Smooth muscle cell (in vitro differentiated cells): ENCODE measurements around the gene CCNL1. TPM values are rescaled to one million over a fixed set of nuclear protein-coding genes. Genes with fewer than 3 reads are reported as not detected.

Source experiments
- DNase-seq: peaks from one replicate; lab custom pipeline; 2025; ENCODE audit not compliant: unreplicated experiment; lab: John Stamatoyannopoulos, UW
- H2AFZ ChIP-seq: fragments of 200-600 bp; sonication (generic); 2 replicates; pipeline ENCODE4 v1.6.0; 2016; ENCODE audit warnings: antibody characterized with exemption, low read depth, mild to moderate bottlenecking
- H3F3A ChIP-seq: fragments of 200-600 bp; sonication (generic); 2 replicates; pipeline ENCODE4 v1.6.0; 2017; ENCODE audit warnings: antibody characterized with exemption, low read depth
- H3K27ac ChIP-seq: fragments of 200-600 bp; sonication (generic); 2 replicates; pipeline ENCODE4 v1.5.1; 2016; ENCODE audit warnings: low read depth, mild to moderate bottlenecking
- H3K27me3 ChIP-seq: fragments of 200-600 bp; sonication (generic); 2 replicates; pipeline ENCODE4 v1.6.1; 2016; ENCODE audit warnings: low read depth, mild to moderate bottlenecking
- H3K36me3 ChIP-seq: fragments of 200-600 bp; sonication (generic); 2 replicates; pipeline ENCODE4 v1.5.1; 2016; ENCODE audit warnings: low read depth
- H3K4me1 ChIP-seq: fragments of 200-600 bp; sonication (generic); 2 replicates; pipeline ENCODE4 v1.5.1; 2016; ENCODE audit warnings: low read depth
- H3K4me2 ChIP-seq: fragments of 200-600 bp; sonication (generic); 2 replicates; pipeline ENCODE4 v1.6.0; 2016; ENCODE audit warnings: mild to moderate bottlenecking
- H3K4me3 ChIP-seq: fragments of 200-600 bp; sonication (generic); 2 replicates; pipeline ENCODE4 v1.5.1; 2016; ENCODE audit warnings: mild to moderate bottlenecking
- H3K79me2 ChIP-seq: fragments of 200-600 bp; sonication (generic); 2 replicates; pipeline ENCODE4 v1.6.0; 2016; ENCODE audit warnings: low read depth, mild to moderate bottlenecking
- H3K9ac ChIP-seq: fragments of 200-600 bp; sonication (generic); 2 replicates; pipeline ENCODE4 v1.6.0; 2016; ENCODE audit warnings: low read depth
- H3K9me3 ChIP-seq: fragments of 200-600 bp; sonication (generic); replicated peaks from 2 replicates; pipeline ENCODE4 v1.5.1; 2016; ENCODE audit warnings: low read depth
- H4K20me1 ChIP-seq: fragments of 200-600 bp; sonication (generic); 2 replicates; pipeline ENCODE4 v1.6.0; 2016; ENCODE audit warnings: low read depth
- CTCF ChIP-seq: fragments of 200-600 bp; sonication (generic); IDR thresholded peaks from 2 replicates; pipeline ENCODE4 v1.5.1; 2017; ENCODE audit warnings: borderline replicate concordance, mild to moderate bottlenecking, antibody characterized with exemption; ENCODE audit not compliant: insufficient read depth, poor library complexity, severe bottlenecking
- WGBS: methylation state at CpG from one replicate; pipeline ENCODE4 v1.1.7; 2016; ENCODE audit warnings: low lambda C conversion rate; 5-methylcytosine and 5-hydroxymethylcytosine counted together
- polyA plus RNA-seq: library from polyadenylated mRNA; unstranded; fragments of >200 nt; fragmentation: Nextera tagmentation; extraction: Ambion mirVana; gene quantifications from 2 replicates; pipeline ENCODE4 v1.2.1, GENCODE V29; 2016
- total RNA-seq: library from RNA; depleted of rRNA; stranded (reverse); fragments of >200 nt; gene quantifications from 2 replicates; pipeline ENCODE4 v1.2.3, GENCODE V29; 2014

The CCNL1 gene
- total and polyA plus RNA-seq, 2 experiments from 2014 or later, result 173 to 599 TPM

GRCh38 chr3:157107037-157107436 lies 52.9 kb downstream of the CCNL1 start:
- no peak overlapping the region for H3K27ac ChIP-seq
- no peak overlapping the region for H3K4me3 ChIP-seq
- H3F3A ChIP-seq, result peaks cover 4% of the 10 kb centered on the region
- WGBS, result 85% methylated on average over 2 of the region's 2 CpGs
- TF ChIP-seq CTCF, result no peak
- H3K4me1 ChIP-seq, result peaks cover 12% of the 10 kb centered on the region
- H4K20me1 ChIP-seq, result no peaks in the 10 kb centered on the region
- no peaks in the 10 kb centered on the region for H3K79me2 ChIP-seq
- no peak overlapping the region for H3K9ac ChIP-seq
- no peaks in the 10 kb centered on the region for H3K9me3 ChIP-seq
- H3K4me2 ChIP-seq, result no peak overlapping the region
- DNase-seq, result no peak
- H3K36me3 ChIP-seq, result no peaks in the 10 kb centered on the region
- H2AFZ ChIP-seq, result no peak overlapping the region
- H3K27me3 ChIP-seq, result no peaks in the 10 kb centered on the region

DNA sequence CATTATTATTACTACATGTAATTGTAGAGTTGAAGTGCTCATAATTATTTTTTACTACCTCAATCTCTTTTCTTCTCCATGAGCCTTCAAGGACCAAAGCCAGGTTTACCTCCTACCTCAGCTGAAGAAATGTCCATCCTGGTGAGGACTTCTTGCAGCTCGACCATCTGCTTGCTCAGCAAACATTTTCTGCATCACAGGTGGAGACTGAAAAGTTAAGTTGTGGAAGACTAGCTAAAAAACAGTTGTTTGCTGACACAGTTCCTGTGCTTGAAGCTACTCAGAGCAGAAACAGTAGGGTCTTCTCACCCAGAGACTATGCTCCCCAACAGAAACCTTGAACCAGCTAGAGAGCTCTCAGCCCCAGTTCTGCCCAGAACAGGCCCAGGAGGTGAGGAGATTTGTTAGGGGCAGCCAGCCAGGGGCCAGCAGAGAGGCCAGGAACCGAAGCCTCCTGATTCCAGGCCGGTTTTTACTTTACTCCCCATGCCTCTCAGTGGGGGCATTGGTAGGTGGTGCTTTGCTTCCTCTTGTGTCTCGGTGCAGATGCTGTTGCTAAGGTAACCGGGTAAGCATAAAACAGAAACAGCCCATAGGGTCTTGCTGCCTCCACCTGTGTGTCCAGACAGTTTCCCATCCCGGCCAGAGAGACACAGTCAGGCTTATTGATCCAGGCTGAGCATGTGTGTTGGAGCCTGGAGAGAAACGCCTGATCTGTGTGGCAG lies 54.9 kb downstream of the CCNL1 start:
- Histone ChIP-seq H3K4me1 (peaks cover 9% of the 10 kb centered on the region), H3K4me3 (no peak overlapping the region), H3K27ac (no peak overlapping the region), H3K9ac (no peak overlapping the region), H2AFZ (no peak overlapping the region), H4K20me1 (no peaks in the 10 kb centered on the region), H3K4me2 (no peak overlapping the region), H3F3A (peaks cover 4% of the 10 kb centered on the region), H3K9me3 (no peaks in the 10 kb centered on the region), H3K36me3 (no peaks in the 10 kb centered on the region), H3K79me2 (no peaks in the 10 kb centered on the region), H3K27me3 (no peaks in the 10 kb centered on the region)
- WGBS, result 59% methylated on average over 7 of the region's 7 CpGs
- no peak for TF ChIP-seq CTCF
- no peak for DNase-seq

- no peaks in the 10 kb centered on the region for H4K20me1 ChIP-seq
- H2AFZ ChIP-seq, result no peak overlapping the region
- H3F3A ChIP-seq, result peaks cover 4% of the 10 kb centered on the region
- peak overlapping the region; percentile 7 for H3K4me2 ChIP-seq
- H3K9ac ChIP-seq, result no peak overlapping the region
- no peaks in the 10 kb centered on the region for H3K36me3 ChIP-seq
- H3K9me3 ChIP-seq, result no peaks in the 10 kb centered on the region
- no peaks in the 10 kb centered on the region for H3K27me3 ChIP-seq
- WGBS, result 25% methylated on average over 4 of the region's 4 CpGs
- peaks cover 9% of the 10 kb centered on the region for H3K4me1 ChIP-seq
- TF ChIP-seq CTCF, result no peak
- no peak for DNase-seq
- H3K79me2 ChIP-seq, result no peaks in the 10 kb centered on the region
- H3K27ac ChIP-seq, result no peak overlapping the region
- H3K4me3 ChIP-seq, result no peak overlapping the region
Measured at GRCh38 chr3:157104521-157104920, 55.4 kb downstream of the CCNL1 start.

DNA sequence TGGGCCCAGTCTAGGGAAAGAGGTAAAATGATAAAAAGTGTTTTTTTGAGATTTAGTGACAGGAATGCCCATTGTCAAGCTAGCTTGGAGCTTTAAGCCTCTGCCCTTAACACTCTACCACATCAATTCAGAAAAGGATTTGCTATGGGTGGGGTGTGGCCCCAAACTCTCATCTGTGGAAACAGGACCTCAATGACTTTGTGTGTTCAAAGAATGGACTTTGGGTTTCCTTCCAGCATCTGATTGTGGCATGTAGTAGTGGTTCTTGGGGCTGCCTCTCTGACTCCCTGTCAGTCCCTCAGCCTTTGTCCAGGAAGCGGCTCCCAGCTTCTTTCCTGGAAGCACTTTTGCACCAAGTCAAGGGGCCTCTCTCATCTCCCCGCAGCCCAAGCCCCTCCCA lies 56.1 kb downstream of the CCNL1 start:
- Histone ChIP-seq H3K36me3 (no peaks in the 10 kb centered on the region), H3K4me3 (no peak overlapping the region)
- TF ChIP-seq CTCF, result no peak

More for the DNA sequence above, 56.1 kb downstream of the CCNL1 start:
- DNase-seq, result no peak
- no peaks in the 10 kb centered on the region for H3K27me3 ChIP-seq
- H3K27ac ChIP-seq, result no peak overlapping the region
- no peaks in the 10 kb centered on the region for H3K9me3 ChIP-seq
- WGBS, result 80% methylated on average over 2 of the region's 2 CpGs
- H2AFZ ChIP-seq, result peak overlapping the region; percentile 45
- peaks cover 9% of the 10 kb centered on the region for H3K4me1 ChIP-seq
- H3K9ac ChIP-seq, result no peak overlapping the region
- no peak overlapping the region for H3K4me2 ChIP-seq
- H3F3A ChIP-seq, result peaks cover 6% of the 10 kb centered on the region
- no peaks in the 10 kb centered on the region for H3K79me2 ChIP-seq
- H4K20me1 ChIP-seq, result no peaks in the 10 kb centered on the region
